Measurements from ENCODE around the gene RAPGEF6. TPM values are rescaled to one million over a fixed set of nuclear protein-coding genes. Genes with fewer than 3 reads are reported as not detected.

RAPGEF6 gene
- total RNA-seq, 2 donors from 2014 or later: 19.2 to 24.0 TPM

DNA sequence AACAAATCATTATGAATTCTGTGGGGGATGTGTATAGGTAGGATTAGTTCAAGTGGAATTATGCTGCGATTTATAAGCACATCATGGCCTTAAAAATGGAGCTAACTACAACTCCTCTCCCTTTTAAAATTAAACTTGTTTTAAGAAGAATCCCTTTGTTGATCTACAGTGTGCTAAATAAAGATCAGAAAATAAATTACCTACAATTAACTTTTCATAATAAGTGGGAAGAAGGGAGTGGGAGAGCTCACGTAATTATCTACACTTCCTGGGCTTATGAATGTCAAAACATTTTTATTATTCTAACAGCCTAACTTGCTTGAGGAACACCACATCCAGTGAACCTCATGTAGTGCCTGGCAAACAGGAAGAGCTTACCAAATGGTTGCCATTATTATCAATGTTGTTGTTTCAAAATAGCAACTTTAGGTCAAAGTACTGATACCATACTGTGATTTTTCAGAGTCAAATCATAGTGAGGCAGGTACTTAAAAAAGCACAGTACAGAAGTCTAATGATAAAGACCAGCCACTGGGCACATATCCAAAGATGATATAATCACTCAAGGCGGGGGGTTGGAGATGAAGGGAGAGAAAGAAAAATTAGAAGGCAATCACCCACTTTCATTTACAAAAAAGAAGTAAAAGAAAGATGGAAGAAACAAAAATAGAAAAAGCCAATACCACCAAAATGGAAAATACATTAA, 174.0 kb downstream of the RAPGEF6 start:
- no peaks in the 10 kb centered on the region for H3K4me1 ChIP-seq (ENCODE audit: control insufficient read depth, insufficient read depth, low read length)
- H3K27me3 ChIP-seq (ENCODE audit: control insufficient read depth, insufficient read depth, low read length, poor library complexity, severe bottlenecking): no peaks in the 10 kb centered on the region
- TF ChIP-seq, protein P1, sequence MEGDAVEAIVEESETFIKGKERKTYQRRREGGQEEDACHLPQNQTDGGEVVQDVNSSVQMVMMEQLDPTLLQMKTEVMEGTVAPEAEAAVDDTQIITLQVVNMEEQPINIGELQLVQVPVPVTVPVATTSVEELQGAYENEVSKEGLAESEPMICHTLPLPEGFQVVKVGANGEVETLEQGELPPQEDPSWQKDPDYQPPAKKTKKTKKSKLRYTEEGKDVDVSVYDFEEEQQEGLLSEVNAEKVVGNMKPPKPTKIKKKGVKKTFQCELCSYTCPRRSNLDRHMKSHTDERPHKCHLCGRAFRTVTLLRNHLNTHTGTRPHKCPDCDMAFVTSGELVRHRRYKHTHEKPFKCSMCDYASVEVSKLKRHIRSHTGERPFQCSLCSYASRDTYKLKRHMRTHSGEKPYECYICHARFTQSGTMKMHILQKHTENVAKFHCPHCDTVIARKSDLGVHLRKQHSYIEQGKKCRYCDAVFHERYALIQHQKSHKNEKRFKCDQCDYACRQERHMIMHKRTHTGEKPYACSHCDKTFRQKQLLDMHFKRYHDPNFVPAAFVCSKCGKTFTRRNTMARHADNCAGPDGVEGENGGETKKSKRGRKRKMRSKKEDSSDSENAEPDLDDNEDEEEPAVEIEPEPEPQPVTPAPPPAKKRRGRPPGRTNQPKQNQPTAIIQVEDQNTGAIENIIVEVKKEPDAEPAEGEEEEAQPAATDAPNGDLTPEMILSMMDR (conservative IDR thresholded peaks at IDR 0.05): no peak
- peaks cover 8% of the 10 kb centered on the region for H3K36me3 Mint-ChIP-seq (ENCODE audit: low read depth)
- H3K4me3 ChIP-seq (ENCODE audit: low read length): no peak overlapping the region
- H3K9me3 ChIP-seq (ENCODE audit: control insufficient read depth, low read length): no peaks in the 10 kb centered on the region
- no peaks in the 10 kb centered on the region for H3K9me3 Mint-ChIP-seq
- 95% methylated on average over 2 of the region's 3 CpGs; no CpG with 5 or more reads in 1 of the 2 experiments for WGBS, 2 experiments (ENCODE audit: insufficient coverage in 1 of 2, insufficient read length in 1 of 2)
- no peaks in the 10 kb centered on the region for H3K27me3 Mint-ChIP-seq (ENCODE audit: insufficient read depth)
- H3K36me3 ChIP-seq (ENCODE audit: control insufficient read depth, insufficient read depth, low read length): peaks cover 13% of the 10 kb centered on the region
- H3K4me1 Mint-ChIP-seq: peaks cover 4% of the 10 kb centered on the region
- no peak overlapping the region for H3K27ac Mint-ChIP-seq
- H3K27ac ChIP-seq (ENCODE audit: low read depth, low read length): no peak overlapping the region
- no peak for DNase-seq
- H3K4me3 Mint-ChIP-seq: no peak overlapping the region
- no peak overlapping the region for H3K9ac ChIP-seq (ENCODE audit: extremely low read depth, low read length, poor library complexity, severe bottlenecking)

DNA sequence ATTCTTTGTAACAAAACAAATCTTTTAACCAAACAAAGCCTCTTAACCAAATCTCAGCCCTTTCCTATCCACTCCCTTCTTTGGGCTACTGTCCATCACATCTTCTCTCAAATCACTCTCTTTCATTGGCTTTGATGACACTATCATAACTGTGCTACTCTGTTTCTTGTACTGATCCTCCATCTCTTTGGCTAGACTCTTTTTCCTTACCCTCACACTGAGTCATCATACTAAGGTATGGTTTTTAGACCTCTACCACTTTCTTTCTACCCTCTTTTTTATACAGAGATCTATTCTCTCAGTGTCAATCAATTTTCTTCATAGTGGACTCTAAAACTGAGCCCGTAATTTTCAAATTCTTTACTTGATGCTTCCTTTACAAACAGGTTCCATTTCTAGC, 174.9 kb downstream of the RAPGEF6 start:
- DNase-seq: no peak
- H3K27me3 Mint-ChIP-seq (ENCODE audit: insufficient read depth): no peaks in the 10 kb centered on the region
- TF ChIP-seq, protein P1 (conservative IDR thresholded peaks at IDR 0.05): no peak

DNA sequence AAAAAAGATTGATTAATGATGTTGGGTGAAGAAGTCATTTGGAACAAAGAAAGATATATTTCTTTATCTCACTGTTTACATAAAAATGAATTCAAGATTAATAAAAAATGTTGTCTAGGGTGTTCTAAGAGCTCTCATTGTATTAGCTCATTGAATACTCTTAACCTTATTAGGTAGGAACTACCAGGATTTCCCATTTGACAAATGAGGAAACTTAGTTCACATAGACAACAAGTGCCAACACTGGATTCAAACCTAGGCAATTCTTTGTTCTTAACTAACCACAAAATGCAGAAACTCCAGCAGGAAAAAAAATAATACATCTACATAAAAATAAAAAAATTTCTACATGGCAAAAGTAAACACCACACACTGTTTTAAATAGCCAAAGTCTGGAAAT, 175.8 kb downstream of the RAPGEF6 start:
- Mint-ChIP-seq H3K27me3 (ENCODE audit: insufficient read depth) (no peaks in the 10 kb centered on the region), H3K4me3 (no peak overlapping the region), H3K9me3 (peaks cover 4% of the 10 kb centered on the region), H3K36me3 (ENCODE audit: low read depth) (peaks cover 21% of the 10 kb centered on the region), H3K27ac (no peak overlapping the region), H3K4me1 (peaks cover 12% of the 10 kb centered on the region)
- peaks cover 22% of the 10 kb centered on the region for H3K36me3 ChIP-seq (ENCODE audit: control insufficient read depth, insufficient read depth, low read length)
- H3K9ac ChIP-seq (ENCODE audit: extremely low read depth, low read length, poor library complexity, severe bottlenecking): no peak overlapping the region
- H3K27ac ChIP-seq (ENCODE audit: low read depth, low read length): no peak overlapping the region
- H3K27me3 ChIP-seq (ENCODE audit: control insufficient read depth, insufficient read depth, low read length, poor library complexity, severe bottlenecking): no peaks in the 10 kb centered on the region
- H3K4me1 ChIP-seq (ENCODE audit: control insufficient read depth, insufficient read depth, low read length): no peaks in the 10 kb centered on the region
- TF ChIP-seq, protein P1 (conservative IDR thresholded peaks at IDR 0.05): no peak
- no peaks in the 10 kb centered on the region for H3K9me3 ChIP-seq (ENCODE audit: control insufficient read depth, low read length)
- DNase-seq: no peak
- H3K4me3 ChIP-seq (ENCODE audit: low read length): no peak overlapping the region

More for the DNA sequence above, 174.9 kb downstream of the RAPGEF6 start:
- peaks cover 4% of the 10 kb centered on the region for H3K4me1 Mint-ChIP-seq
- Histone ChIP-seq H3K27ac (ENCODE audit: low read depth, low read length) (no peak overlapping the region), H3K4me3 (ENCODE audit: low read length) (no peak overlapping the region), H3K27me3 (ENCODE audit: control insufficient read depth, insufficient read depth, low read length, poor library complexity, severe bottlenecking) (no peaks in the 10 kb centered on the region), H3K4me1 (ENCODE audit: control insufficient read depth, insufficient read depth, low read length) (no peaks in the 10 kb centered on the region), H3K9me3 (ENCODE audit: control insufficient read depth, low read length) (no peaks in the 10 kb centered on the region), H3K36me3 (ENCODE audit: control insufficient read depth, insufficient read depth, low read length) (peaks cover 20% of the 10 kb centered on the region), H3K9ac (ENCODE audit: extremely low read depth, low read length, poor library complexity, severe bottlenecking) (no peak overlapping the region)
- peaks cover 15% of the 10 kb centered on the region for H3K36me3 Mint-ChIP-seq (ENCODE audit: low read depth)
- no peak overlapping the region for H3K27ac Mint-ChIP-seq
- H3K4me3 Mint-ChIP-seq: no peak overlapping the region
- H3K9me3 Mint-ChIP-seq: no peaks in the 10 kb centered on the region
- WGBS, 2 experiments (ENCODE audit: insufficient coverage in 1 of 2, insufficient read length in 1 of 2): 89 to 100% methylated on average over 1 of the region's 1 CpG

Data from endodermal cell (in vitro differentiated cells).